Erythroblast (primary cell): ENCODE data around the gene RIOX2.

ENCODE experiments used
- GATA1 ChIP-seq: IDR thresholded peaks from 2 replicates; pipeline ENCODE4 v1.6.1; 2011; ENCODE audit warnings: low read depth, mild to moderate bottlenecking, control low read depth, low read length, moderate library complexity
- POLR2A ChIP-seq: IDR thresholded peaks from 2 replicates; pipeline ENCODE4 v1.6.1; 2011; ENCODE audit warnings: mild to moderate bottlenecking, low read length

- TF ChIP-seq POLR2A: no peak
- no peak for TF ChIP-seq GATA1
Observed at GRCh38 chr3:97934980-97935695, 37.1 kb downstream of the RIOX2 start.
